ENCODE measurements around the gene OSTM1. TPM values are rescaled to one million over a fixed set of nuclear protein-coding genes. Genes with fewer than 3 reads are reported as not detected.
A peak's percentile ranks its signal among the peaks of the same experiment; 100 is the strongest.

OSTM1 gene
- total and polyA plus RNA-seq, 7 experiments from 2014 or later: 25.0 to 48.9 (median 31.3) TPM

- Histone ChIP-seq H3K9me3 (ENCODE audit: control insufficient read depth in 2 of 3, low read length in 3 of 3) (no peaks in the 10 kb centered on the region), H3K4me3 (ENCODE audit: low read length) (no peak overlapping the region), H3K36me3 (ENCODE audit: control insufficient read depth in 2 of 3, insufficient read depth in 3 of 3, low read length in 3 of 3) (no peaks in the 10 kb centered on the region), H3K27ac (ENCODE audit: low read depth, low read length) (no peak overlapping the region), H3K27me3 (ENCODE audit: control insufficient read depth in 2 of 2, insufficient read depth in 2 of 2, low read length in 2 of 2) (no peaks in the 10 kb centered on the region), H3K4me1 (ENCODE audit: control insufficient read depth in 2 of 2, insufficient read depth in 2 of 2, low read length in 2 of 2) (no peaks in the 10 kb centered on the region)
- intact Hi-C loops (cut with micrococcal nuclease): no loop called here
- ChIA-PET CTCF (no interaction called here), POLR2A (no interaction called here)
- Mint-ChIP-seq H3K9me3 (no peaks in the 10 kb centered on the region), H3K27ac (no peak overlapping the region), H3K27me3 (peaks cover 6 to 64% (median 38%) of the 10 kb centered on the region in 5 donors), H3K4me3 (no peak overlapping the region), H3K4me1 (peaks cover 0 to 4% (median 0%) of the 10 kb centered on the region in 7 donors), H3K36me3 (no peaks in the 10 kb centered on the region)
- no peak for ATAC-seq
- DNase-seq: no peak
Observed at GRCh38 chr6:108082539-108082938, 8.0 kb upstream of the OSTM1 start.

GRCh38 chr6:108080010-108080780 lies 5.7 kb upstream of the OSTM1 start:
- DNase-seq: no peak
- no peak overlapping the region for H3K4me3 ChIP-seq (ENCODE audit: low read length)
- CTCF ChIA-PET: no interaction called here
- H3K36me3 Mint-ChIP-seq: no peaks in the 10 kb centered on the region
- H3K27me3 ChIP-seq (ENCODE audit: control insufficient read depth in 2 of 2, insufficient read depth in 2 of 2, low read length in 2 of 2): no peaks in the 10 kb centered on the region
- H3K4me1 ChIP-seq (ENCODE audit: control insufficient read depth in 2 of 2, insufficient read depth in 2 of 2, low read length in 2 of 2): peaks cover 0 to 4% of the 10 kb centered on the region in 2 donors
- no peak overlapping the region for H3K27ac ChIP-seq (ENCODE audit: low read depth, low read length)
- no peak for ATAC-seq
- no peaks in the 10 kb centered on the region for H3K9me3 ChIP-seq (ENCODE audit: control insufficient read depth in 2 of 3, low read length in 3 of 3)
- no peaks in the 10 kb centered on the region for H3K9me3 Mint-ChIP-seq
- intact Hi-C loops (cut with micrococcal nuclease): no loop called here
- no peak overlapping the region for H3K4me3 Mint-ChIP-seq
- H3K4me1 Mint-ChIP-seq: peaks cover 0 to 9% (median 2%) of the 10 kb centered on the region in 7 donors
- H3K27me3 Mint-ChIP-seq: peaks cover 0 to 57% (median 25%) of the 10 kb centered on the region in 5 donors
- POLR2A ChIA-PET: no interaction called here
- no peak overlapping the region for H3K27ac Mint-ChIP-seq
- H3K36me3 ChIP-seq (ENCODE audit: control insufficient read depth in 2 of 3, insufficient read depth in 3 of 3, low read length in 3 of 3): no peaks in the 10 kb centered on the region

- no peak overlapping the region for H3K4me3 Mint-ChIP-seq
Observed at GRCh38 chr6:108078191-108078590, 3.6 kb upstream of the OSTM1 start.

GRCh38 chr6:108074057-108074358 lies 533 bp downstream of the OSTM1 start:
- ATAC-seq (no peak), DNase-seq (no peak)
- Histone ChIP-seq H3K27me3 (ENCODE audit: control insufficient read depth in 2 of 2, insufficient read depth in 2 of 2, low read length in 2 of 2) (no peaks in the 10 kb centered on the region), H3K4me3 (ENCODE audit: low read length) (peak overlapping the region; percentile 99), H3K27ac (ENCODE audit: low read depth, low read length) (peak overlapping the region; percentile 89), H3K36me3 (ENCODE audit: control insufficient read depth in 2 of 3, insufficient read depth in 3 of 3, low read length in 3 of 3) (peaks cover 0 to 6% (median 0%) of the 10 kb centered on the region in 3 experiments), H3K4me1 (ENCODE audit: control insufficient read depth in 2 of 2, insufficient read depth in 2 of 2, low read length in 2 of 2) (peaks cover 20 to 23% of the 10 kb centered on the region in 2 donors), H3K9me3 (ENCODE audit: control insufficient read depth in 2 of 3, low read length in 3 of 3) (no peaks in the 10 kb centered on the region)
- Mint-ChIP-seq H3K4me3 (peak overlapping the region; percentile 84 to 94 (median 89)), H3K27ac (peak overlapping the region; percentile 67 to 96 (median 88)), H3K4me1 (peaks cover 11 to 35% (median 23%) of the 10 kb centered on the region in 7 donors), H3K27me3 (peaks cover 0 to 21% (median 0%) of the 10 kb centered on the region in 5 donors), H3K36me3 (peaks cover 0 to 7% (median 0%) of the 10 kb centered on the region in 5 donors), H3K9me3 (no peaks in the 10 kb centered on the region)
- CTCF ChIA-PET: interaction anchor here (1.0 kb wide), 1 partner anchor 10 kb away, joined by 3 read pairs; no protein-coding TSS in a partner anchor
- POLR2A ChIA-PET: interaction anchor here (1.0 to 1.7 kb wide), 2 partner anchors 187 to 251 kb away, joined by 5 to 6 read pairs; partner anchors contain the start of gene SNX3
- intact Hi-C loops (cut with micrococcal nuclease): loop anchor here (1.0 to 10.0 kb wide), 13 partner anchors 39 to 1618 kb away; partner anchors contain the start of genes AK9 (in 2 of the 2), FIG4 (in 2 of the 2), SEC63 (in 2 of the 2) and SNX3 (in 2 of the 2)

More at GRCh38 chr6:108078191-108078590, 3.6 kb upstream of the OSTM1 start:
- Histone ChIP-seq H3K9me3 (ENCODE audit: control insufficient read depth in 2 of 3, low read length in 3 of 3) (no peaks in the 10 kb centered on the region), H3K4me3 (ENCODE audit: low read length) (no peak overlapping the region), H3K36me3 (ENCODE audit: control insufficient read depth in 2 of 3, insufficient read depth in 3 of 3, low read length in 3 of 3) (peaks cover 0 to 6% (median 0%) of the 10 kb centered on the region in 3 experiments), H3K27me3 (ENCODE audit: control insufficient read depth in 2 of 2, insufficient read depth in 2 of 2, low read length in 2 of 2) (no peaks in the 10 kb centered on the region), H3K4me1 (ENCODE audit: control insufficient read depth in 2 of 2, insufficient read depth in 2 of 2, low read length in 2 of 2) (peaks cover 13 to 15% of the 10 kb centered on the region in 2 donors), H3K27ac (ENCODE audit: low read depth, low read length) (no peak overlapping the region)
- CTCF ChIA-PET: no interaction called here
- Mint-ChIP-seq H3K27ac (no peak overlapping the region), H3K36me3 (peaks cover 0 to 4% (median 0%) of the 10 kb centered on the region in 5 donors), H3K9me3 (no peaks in the 10 kb centered on the region), H3K4me1 (peaks cover 7 to 23% (median 10%) of the 10 kb centered on the region in 7 donors), H3K27me3 (peaks cover 0 to 55% (median 25%) of the 10 kb centered on the region in 5 donors)
- no peak for ATAC-seq
- intact Hi-C loops (cut with micrococcal nuclease): loop anchor here in 1 of 2 donors (10.0 kb wide), 1 partner anchor 1407 kb away; the partner anchor contains the start of gene ZBTB24
- POLR2A ChIA-PET: no interaction called here
- no peak for DNase-seq

- no peak for ATAC-seq
- CTCF ChIA-PET: no interaction called here
- POLR2A ChIA-PET: no interaction called here
- no peak overlapping the region for H3K4me3 ChIP-seq (ENCODE audit: low read length)
- no peak for DNase-seq
- intact Hi-C loops (cut with micrococcal nuclease): loop anchor here (5.0 to 10.0 kb wide), 3 partner anchors 1310 to 1620 kb away; partner anchors contain the start of genes AK9 (in 1 of the 2), CD164 (in 1 of the 2), FIG4 (in 1 of the 2) and ZBTB24 (in 1 of the 2)
- no peaks in the 10 kb centered on the region for H3K9me3 Mint-ChIP-seq
- peaks cover 0 to 7% (median 0%) of the 10 kb centered on the region in 5 donors for H3K36me3 Mint-ChIP-seq
- peaks cover 0 to 6% (median 0%) of the 10 kb centered on the region in 3 experiments for H3K36me3 ChIP-seq (ENCODE audit: control insufficient read depth in 2 of 3, insufficient read depth in 3 of 3, low read length in 3 of 3)
- peaks cover 0 to 4% (median 0%) of the 10 kb centered on the region in 5 donors for H3K27me3 Mint-ChIP-seq
- H3K4me1 ChIP-seq (ENCODE audit: control insufficient read depth in 2 of 2, insufficient read depth in 2 of 2, low read length in 2 of 2): peaks cover 28 to 29% of the 10 kb centered on the region in 2 donors
- H3K27ac Mint-ChIP-seq: peak overlapping the region in 2 of 9 donors; percentile 48 to 77
- no peak overlapping the region for H3K27ac ChIP-seq (ENCODE audit: low read depth, low read length)
- H3K4me1 Mint-ChIP-seq: peaks cover 11 to 35% (median 23%) of the 10 kb centered on the region in 7 donors
- H3K27me3 ChIP-seq (ENCODE audit: control insufficient read depth in 2 of 2, insufficient read depth in 2 of 2, low read length in 2 of 2): no peaks in the 10 kb centered on the region
- peak overlapping the region in 1 of 10 donors; percentile 9 for H3K4me3 Mint-ChIP-seq
- H3K9me3 ChIP-seq (ENCODE audit: control insufficient read depth in 2 of 3, low read length in 3 of 3): no peaks in the 10 kb centered on the region
Observed at GRCh38 chr6:108071736-108072276, 2.7 kb downstream of the OSTM1 start.

- H3K27me3 Mint-ChIP-seq: peaks cover 0 to 3% (median 0%) of the 10 kb centered on the region in 5 donors
- ATAC-seq (peak; percentile 95), DNase-seq (peak in 7 of 9 donors; percentile 25 to 72 (median 60))
- CTCF ChIA-PET: no interaction called here
- H3K4me3 ChIP-seq (ENCODE audit: low read length): no peak overlapping the region
- no peaks in the 10 kb centered on the region for H3K27me3 ChIP-seq (ENCODE audit: control insufficient read depth in 2 of 2, insufficient read depth in 2 of 2, low read length in 2 of 2)
- H3K4me3 Mint-ChIP-seq: no peak overlapping the region
- H3K36me3 ChIP-seq (ENCODE audit: control insufficient read depth in 2 of 3, insufficient read depth in 3 of 3, low read length in 3 of 3): no peaks in the 10 kb centered on the region
- H3K36me3 Mint-ChIP-seq: peaks cover 0 to 8% (median 6%) of the 10 kb centered on the region in 5 donors
- peaks cover 8 to 20% (median 15%) of the 10 kb centered on the region in 7 donors for H3K4me1 Mint-ChIP-seq
- H3K9me3 ChIP-seq (ENCODE audit: control insufficient read depth in 2 of 3, low read length in 3 of 3): no peaks in the 10 kb centered on the region
- POLR2A ChIA-PET: no interaction called here
- H3K4me1 ChIP-seq (ENCODE audit: control insufficient read depth in 2 of 2, insufficient read depth in 2 of 2, low read length in 2 of 2): peaks cover 18 to 19% of the 10 kb centered on the region in 2 donors
- no peaks in the 10 kb centered on the region for H3K9me3 Mint-ChIP-seq
- intact Hi-C loops (cut with micrococcal nuclease): no loop called here
- no peak overlapping the region for H3K27ac Mint-ChIP-seq
- no peak overlapping the region for H3K27ac ChIP-seq (ENCODE audit: low read depth, low read length)
Observed at GRCh38 chr6:108068618-108069017, 5.9 kb downstream of the OSTM1 start.
